Measurements from ENCODE around the gene CMIP. TPM values are rescaled to one million over a fixed set of nuclear protein-coding genes. Genes with fewer than 3 reads are reported as not detected.

CMIP gene
- total RNA-seq, 1 experiment from 2014 or later = 25.7 TPM

- ChIA-PET POLR2A (ENCODE audit: unreplicated experiment) (no interaction called here), CTCF (no interaction called here)
- Histone ChIP-seq H3K36me3 (ENCODE audit: low read depth, low read length) (no peaks in the 10 kb centered on the region), H3K4me3 (ENCODE audit: low read length) (no peak overlapping the region), H4K20me1 (ENCODE audit: low read length) (no peaks in the 10 kb centered on the region), H3K9me3 (ENCODE audit: low read length) (no peaks in the 10 kb centered on the region), H3F3A (ENCODE audit: low read length, unreplicated experiment) (no peaks in the 10 kb centered on the region), H3K9ac (ENCODE audit: low read length) (no peak overlapping the region), H3K4me1 (ENCODE audit: insufficient read depth, low read length) (no peaks in the 10 kb centered on the region), H3K9me2 (replicated peaks; ENCODE audit: low read length) (no peaks in the 10 kb centered on the region), H2AFZ (ENCODE audit: low read length) (no peak overlapping the region), H3K27ac (ENCODE audit: low read length) (no peak overlapping the region), H3K79me2 (ENCODE audit: low read length) (no peaks in the 10 kb centered on the region), H3K27me3 (ENCODE audit: low read length) (no peaks in the 10 kb centered on the region), H3K4me2 (ENCODE audit: low read length) (no peak overlapping the region)
- DNase-seq = no peak
- no TSS peak for BruUV-seq (replicated peaks)
- TF ChIP-seq CTCF (conservative IDR thresholded peaks at IDR 0.05; ENCODE audit: low read depth, low read length) = no peak
- intact Hi-C loops (cut with micrococcal nuclease) = no loop called here
- ATAC-seq = no peak
These were observed 302.0 kb downstream of the CMIP start for GRCh38 chr16:81746566-81746965.

GRCh38 chr16:81748476-81749198 lies 304.0 kb downstream of the CMIP start:
- POLR2A ChIA-PET (ENCODE audit: unreplicated experiment) = no interaction called here
- Histone ChIP-seq H3K4me2 (ENCODE audit: low read length) (no peak overlapping the region), H3K9me2 (replicated peaks; ENCODE audit: low read length) (no peaks in the 10 kb centered on the region), H3K27me3 (ENCODE audit: low read length) (no peaks in the 10 kb centered on the region), H4K20me1 (ENCODE audit: low read length) (no peaks in the 10 kb centered on the region), H3K36me3 (ENCODE audit: low read depth, low read length) (no peaks in the 10 kb centered on the region), H3K79me2 (ENCODE audit: low read length) (no peaks in the 10 kb centered on the region), H2AFZ (ENCODE audit: low read length) (no peak overlapping the region), H3K9me3 (ENCODE audit: low read length) (no peaks in the 10 kb centered on the region), H3K4me3 (ENCODE audit: low read length) (no peak overlapping the region), H3K9ac (ENCODE audit: low read length) (no peak overlapping the region), H3K27ac (ENCODE audit: low read length) (no peak overlapping the region), H3K4me1 (ENCODE audit: insufficient read depth, low read length) (no peaks in the 10 kb centered on the region), H3F3A (ENCODE audit: low read length, unreplicated experiment) (no peaks in the 10 kb centered on the region)
- no TSS peak for BruUV-seq (replicated peaks)
- no peak for ATAC-seq
- TF ChIP-seq EZH2 (IDR thresholded peaks at IDR 0.05; ENCODE audit: low read length, unreplicated experiment) (no peak), EZH2phosphoT487 (IDR thresholded peaks at IDR 0.05; ENCODE audit: borderline replicate concordance, low read length) (no peak), CTCF (conservative IDR thresholded peaks at IDR 0.05; ENCODE audit: low read depth, low read length) (no peak)
- DNase-seq = no peak
- CTCF ChIA-PET = no interaction called here
- intact Hi-C loops (cut with micrococcal nuclease) = no loop called here

GRCh38 chr16:81752225-81752875 lies 307.7 kb downstream of the CMIP start:
- ATAC-seq = no peak
- Histone ChIP-seq H3F3A (ENCODE audit: low read length, unreplicated experiment) (no peaks in the 10 kb centered on the region), H3K27me3 (ENCODE audit: low read length) (no peaks in the 10 kb centered on the region), H3K4me2 (ENCODE audit: low read length) (no peak overlapping the region), H3K9ac (ENCODE audit: low read length) (no peak overlapping the region), H3K4me1 (ENCODE audit: insufficient read depth, low read length) (no peaks in the 10 kb centered on the region), H3K79me2 (ENCODE audit: low read length) (no peaks in the 10 kb centered on the region), H3K4me3 (ENCODE audit: low read length) (no peak overlapping the region), H3K36me3 (ENCODE audit: low read depth, low read length) (no peaks in the 10 kb centered on the region), H3K27ac (ENCODE audit: low read length) (no peak overlapping the region), H4K20me1 (ENCODE audit: low read length) (no peaks in the 10 kb centered on the region), H3K9me3 (ENCODE audit: low read length) (no peaks in the 10 kb centered on the region), H3K9me2 (replicated peaks; ENCODE audit: low read length) (no peaks in the 10 kb centered on the region), H2AFZ (ENCODE audit: low read length) (no peak overlapping the region)
- ChIA-PET CTCF (no interaction called here), POLR2A (ENCODE audit: unreplicated experiment) (no interaction called here)
- intact Hi-C loops (cut with micrococcal nuclease) = no loop called here
- TF ChIP-seq EZH2 (IDR thresholded peaks at IDR 0.05; ENCODE audit: low read length, unreplicated experiment) (no peak), CTCF (conservative IDR thresholded peaks at IDR 0.05; ENCODE audit: low read depth, low read length) (no peak), EZH2phosphoT487 (IDR thresholded peaks at IDR 0.05; ENCODE audit: borderline replicate concordance, low read length) (no peak)
- BruUV-seq (replicated peaks) = no TSS peak
- DNase-seq = no peak
